ENCODE measurements around the gene HOXA10.

HOXA10 gene

GRCh38 chr7:27173956-27174873 lies at the start of gene HOXA10:
Gene HOXA10, minus strand, starts transcription at chr7:27174320. Its CDS starts 14 bp downstream, at chr7:27174306.
- no peak for DNase-seq (ENCODE audit: low read depth in 1 of 2, low spot score in 1 of 2)

GRCh38 chr7:27221201-27221797 lies 47.2 kb upstream of the HOXA10 start:
- no peak for DNase-seq (ENCODE audit: low read depth in 1 of 2, low spot score in 1 of 2)

- no peak for DNase-seq (ENCODE audit: low read depth in 1 of 2, low spot score in 1 of 2)
These were observed 46.4 kb upstream of the HOXA10 start for GRCh38 chr7:27220440-27220955.

- DNase-seq (ENCODE audit: low read depth in 1 of 2, low spot score in 1 of 2), result no peak
These were observed 45.7 kb upstream of the HOXA10 start for GRCh38 chr7:27219821-27220220.

GRCh38 chr7:27217951-27218350 lies 43.8 kb upstream of the HOXA10 start:
- no peak for DNase-seq (ENCODE audit: low read depth in 1 of 2, low spot score in 1 of 2)

- DNase-seq (ENCODE audit: low read depth in 1 of 2, low spot score in 1 of 2), result no peak
These were observed 41.2 kb upstream of the HOXA10 start for GRCh38 chr7:27215356-27215755.

- DNase-seq (ENCODE audit: low read depth in 1 of 2, low spot score in 1 of 2), result no peak
These were observed 40.3 kb upstream of the HOXA10 start for GRCh38 chr7:27214239-27214950.

- no peak for DNase-seq (ENCODE audit: low read depth in 1 of 2, low spot score in 1 of 2)
These were observed 39.5 kb upstream of the HOXA10 start for GRCh38 chr7:27213433-27214238.

GRCh38 chr7:27212497-27213432 lies 38.6 kb upstream of the HOXA10 start:
- DNase-seq (ENCODE audit: low read depth in 1 of 2, low spot score in 1 of 2), result no peak

- no peak for DNase-seq (ENCODE audit: low read depth in 1 of 2, low spot score in 1 of 2)
These were observed 37.7 kb upstream of the HOXA10 start for GRCh38 chr7:27211764-27212204.

- DNase-seq (ENCODE audit: low read depth in 1 of 2, low spot score in 1 of 2), result no peak
These were observed 36.9 kb upstream of the HOXA10 start for GRCh38 chr7:27211084-27211446.

- DNase-seq (ENCODE audit: low read depth in 1 of 2, low spot score in 1 of 2), result no peak
These were observed 36.4 kb upstream of the HOXA10 start for GRCh38 chr7:27210441-27211083.

GRCh38 chr7:27209933-27210440 lies 35.9 kb upstream of the HOXA10 start:
- DNase-seq (ENCODE audit: low read depth in 1 of 2, low spot score in 1 of 2), result no peak

- no peak for DNase-seq (ENCODE audit: low read depth in 1 of 2, low spot score in 1 of 2)
These were observed 34.9 kb upstream of the HOXA10 start for GRCh38 chr7:27208998-27209397.

GRCh38 chr7:27207348-27207985 lies 33.3 kb upstream of the HOXA10 start:
- DNase-seq (ENCODE audit: low read depth in 1 of 2, low spot score in 1 of 2), result no peak

- DNase-seq (ENCODE audit: low read depth in 1 of 2, low spot score in 1 of 2), result no peak
These were observed 31.5 kb upstream of the HOXA10 start for GRCh38 chr7:27205325-27206280.

- DNase-seq (ENCODE audit: low read depth in 1 of 2, low spot score in 1 of 2), result no peak
These were observed 30.8 kb upstream of the HOXA10 start for GRCh38 chr7:27204851-27205322.
